B cell (primary cell): ENCODE measurements around the gene SLC13A1. TPM values are rescaled to one million over a fixed set of nuclear protein-coding genes. Genes with fewer than 3 reads are reported as not detected.

Experiments used
- ATAC-seq: fragments of 200-7000 bp; cut with Tn5 transposase; one replicate; pipeline ENCODE4 v1.10.0; 2021; ENCODE audit warnings: low read depth, mild to moderate bottlenecking, moderate number of reproducible peaks, moderate library complexity
- CTCF ChIA-PET: fragments of 350-600 bp; sonication (Branson Sonifier 250); formaldehyde crosslinking; loops from one replicate; lab custom pipeline; 2021; ENCODE audit warnings: antibody characterized with exemption, inconsistent platforms; lab: Charles Lee
- POLR2A ChIA-PET: fragments of 350-600 bp; sonication (Branson Sonifier 250); formaldehyde crosslinking; loops from one replicate; lab custom pipeline; 2021; ENCODE audit warnings: antibody characterized with exemption; lab: Charles Lee
- DNase-seq: peaks from one replicate; pipeline ENCODE4 v3.0.0; 2013
- H2AFZ ChIP-seq: 2 replicates; pipeline ENCODE4 v1.6.1; 2012; ENCODE audit warnings: mild to moderate bottlenecking, low read depth, low read length; ENCODE audit not compliant: insufficient read depth, poor library complexity, severe bottlenecking
- H3K27ac ChIP-seq, 2 donors: 1 replicate in 1 of 2; 2 replicates in 1 of 2; pipeline ENCODE4 v1.5.1; 2012 to 2013; ENCODE audit warnings: low read length in 2 of 2, mild to moderate bottlenecking in 2 of 2, moderate library complexity in 1 of 2
- H3K27me3 ChIP-seq, 4 experiments: fragments of 200-600 bp in 1 of 4; sonication (generic) in 1 of 4; replicated peaks in 1 of 4; 1 replicate in 2 of 4; 2 replicates in 2 of 4; pipeline versions ENCODE4 v1.6.1 to v1.7.0; 2013 to 2016; ENCODE audit warnings: low read length in 3 of 4, mild to moderate bottlenecking in 2 of 4, mixed read lengths in 1 of 4, moderate library complexity in 1 of 4; ENCODE audit not compliant: insufficient read depth in 4 of 4, control insufficient read depth in 3 of 4; ENCODE audit errors: control extremely low read depth in 1 of 4
- H3K36me3 ChIP-seq, 2 experiments: replicated peaks in 1 of 2; 1 replicate in 1 of 2; 2 replicates in 1 of 2; pipeline versions ENCODE4 v1.6.1 to v1.7.1; 2013; ENCODE audit warnings: low read length in 1 of 2; ENCODE audit not compliant: insufficient read depth in 2 of 2, control insufficient read depth in 1 of 2; ENCODE audit errors: control extremely low read depth in 1 of 2, extremely low read depth in 1 of 2
- H3K4me1 ChIP-seq, 2 donors: fragments of 200-600 bp in 1 of 2; sonication (generic) in 1 of 2; 1 replicate in 1 of 2; 2 replicates in 1 of 2; pipeline versions ENCODE4 v1.5.1 to v1.6.1; 2013 to 2017; ENCODE audit warnings: low read length in 2 of 2; ENCODE audit not compliant: control insufficient read depth in 2 of 2, insufficient read depth in 2 of 2
- H3K4me2 ChIP-seq: replicated peaks from 2 replicates; pipeline ENCODE3; 2012; ENCODE audit warnings: mild to moderate bottlenecking, low read depth, low read length; ENCODE audit not compliant: poor library complexity, severe bottlenecking
- H3K4me3 ChIP-seq, 5 experiments: fragments of 200-600 bp in 1 of 5; sonication (generic) in 1 of 5; 1 replicate in 3 of 5; 2 replicates in 2 of 5; pipeline versions ENCODE4 v1.5.1 to v1.7.0; 2011 to 2016; ENCODE audit warnings: low read length in 4 of 5, mild to moderate bottlenecking in 4 of 5, low read depth in 2 of 5, control low read depth in 1 of 5, moderate library complexity in 1 of 5; ENCODE audit not compliant: insufficient read depth in 1 of 5; ENCODE audit errors: control extremely low read depth in 1 of 5, extremely low read depth in 1 of 5
- H3K79me2 ChIP-seq: fragments of 200-600 bp; sonication (generic); one replicate; pipeline ENCODE4 v1.6.0; 2016; ENCODE audit warnings: low read length; ENCODE audit not compliant: control insufficient read depth, insufficient read depth
- H3K9ac ChIP-seq: fragments of 200-600 bp; sonication (generic); 2 replicates; pipeline ENCODE4 v1.6.1; 2017; ENCODE audit warnings: mild to moderate bottlenecking, low read length, moderate library complexity
- H3K9me3 ChIP-seq, 3 donors: one replicate each; pipeline versions ENCODE4 v1.6.1 to v1.7.1; 2013; ENCODE audit warnings: low read length in 2 of 3; ENCODE audit not compliant: control insufficient read depth in 2 of 3, insufficient read depth in 1 of 3; ENCODE audit errors: control extremely low read depth in 1 of 3
- H4K20me1 ChIP-seq: 2 replicates; pipeline ENCODE4 v1.6.0; 2012; ENCODE audit warnings: mild to moderate bottlenecking, low read length; ENCODE audit not compliant: insufficient read depth, control insufficient read depth, poor library complexity, severe bottlenecking
- H3K27ac Mint-ChIP-seq: one replicate; pipeline ENCODE4 v1.8.0; 2021; ENCODE audit warnings: mixed read lengths
- H3K27me3 Mint-ChIP-seq: one replicate; pipeline ENCODE4 v1.8.0; 2021; ENCODE audit warnings: mixed read lengths
- H3K4me1 Mint-ChIP-seq: one replicate; pipeline ENCODE4 v1.8.0; 2021; ENCODE audit warnings: mixed read lengths
- H3K4me3 Mint-ChIP-seq: one replicate; pipeline ENCODE4 v1.8.0; 2021; ENCODE audit warnings: mixed read lengths
- H3K9me3 Mint-ChIP-seq: one replicate; pipeline ENCODE4 v1.8.0; 2022; ENCODE audit warnings: mixed read lengths; ENCODE audit not compliant: insufficient read depth
- EZH2 ChIP-seq: IDR thresholded peaks from 2 replicates; pipeline ENCODE4 v1.6.1; 2012; ENCODE audit warnings: borderline replicate concordance, low read depth, mild to moderate bottlenecking, moderate library complexity, low read length; ENCODE audit not compliant: insufficient read depth, poor library complexity, severe bottlenecking
- WGBS: methylation state at CpG from one replicate; pipeline ENCODE4 v1.1.5; 2013; ENCODE audit warnings: missing lambda C conversion rate; ENCODE audit not compliant: insufficient coverage; 5-methylcytosine and 5-hydroxymethylcytosine counted together
- intact Hi-C: fragments of 100-400 bp; cut with micrococcal nuclease; formaldehyde crosslinking; loops from one replicate; pipeline ENCODE4 v1.10.0; 2022
- polyA plus RNA-seq: library from polyadenylated mRNA; depleted of rRNA; stranded (reverse); fragments of >200 nt; gene quantifications from 2 replicates; pipeline ENCODE4 v1.2.3, GENCODE V29; 2012
- total RNA-seq, 2 donors: library from RNA; stranded (reverse); fragments of 120-200 nt in 1 of 2; gene quantifications; 1 replicate in 1 of 2; 2 replicates in 1 of 2; pipeline versions ENCODE4 v1.2.3 to v1.2.4, GENCODE V29; 2013 to 2022
- TF ChIP-seq, protein P1 (sequence below): fragments of 200-600 bp; IDR thresholded peaks from one replicate; pipeline ENCODE4 v1.8.0; 2022; ENCODE audit warnings: antibody characterized with exemption, mild to moderate bottlenecking

The SLC13A1 gene
- total and polyA plus RNA-seq, 2 donors (not counting 1 experiment from before 2014, with no cell fraction given): not detected

DNA sequence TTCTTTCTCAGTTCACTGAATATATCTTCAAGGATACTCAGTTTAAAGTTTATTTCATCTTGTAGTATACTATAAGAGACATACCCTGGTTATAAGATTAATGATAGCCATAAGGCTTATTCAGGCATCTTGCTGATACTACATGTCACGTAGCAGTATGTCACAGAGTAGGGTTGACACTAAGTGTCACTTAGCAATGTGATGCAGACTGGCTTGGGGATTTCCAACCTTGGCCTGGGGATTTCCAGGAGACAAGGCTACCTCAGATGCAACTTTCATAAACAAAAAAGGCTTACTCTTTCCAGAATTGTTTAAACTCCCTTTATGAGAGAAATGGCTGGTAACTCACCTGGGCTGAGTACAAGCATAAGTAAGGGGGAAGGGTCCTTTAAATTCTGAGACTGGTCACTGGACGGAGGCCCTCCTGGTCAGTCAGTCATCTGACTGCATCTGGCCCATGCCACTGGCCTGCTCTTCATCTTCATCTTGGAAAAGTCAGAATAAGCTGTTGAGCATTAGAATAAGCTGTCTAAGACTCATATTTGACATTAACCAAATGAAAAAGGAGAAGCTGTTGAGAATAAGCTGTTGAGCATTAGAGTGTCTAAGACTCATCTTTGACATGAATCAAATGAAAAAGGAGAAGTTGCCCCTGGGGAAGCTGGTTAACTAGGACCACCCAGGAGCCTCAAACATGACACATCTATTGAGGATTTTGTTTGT is 9.5 kb downstream of the SLC13A1 start:
- H3K9me3 ChIP-seq: no peaks in the 10 kb centered on the region
- intact Hi-C loops: no loop called here
- H3K27me3 ChIP-seq: no peaks in the 10 kb centered on the region
- H3K4me3 ChIP-seq: no peak overlapping the region
- Mint-ChIP-seq H3K27me3 (no peaks in the 10 kb centered on the region), H3K4me1 (no peaks in the 10 kb centered on the region), H3K9me3 (peaks cover 2% of the 10 kb centered on the region), H3K27ac (no peak overlapping the region), H3K4me3 (no peak overlapping the region)
- DNase-seq: no peak
- no peak overlapping the region for H3K27ac ChIP-seq
- WGBS: 67% methylated on average over 1 of the region's 2 CpGs
- H3K9ac ChIP-seq: no peak overlapping the region
- no peak overlapping the region for H3K4me2 ChIP-seq
- H2AFZ ChIP-seq: no peak overlapping the region
- no peak for ATAC-seq
- ChIA-PET POLR2A (no interaction called here), CTCF (no interaction called here)
- H3K36me3 ChIP-seq: no peaks in the 10 kb centered on the region
- H3K4me1 ChIP-seq: no peaks in the 10 kb centered on the region
- H3K79me2 ChIP-seq: no peaks in the 10 kb centered on the region
- no peaks in the 10 kb centered on the region for H4K20me1 ChIP-seq
- TF ChIP-seq EZH2: no peak
- TF ChIP-seq, protein P1, sequence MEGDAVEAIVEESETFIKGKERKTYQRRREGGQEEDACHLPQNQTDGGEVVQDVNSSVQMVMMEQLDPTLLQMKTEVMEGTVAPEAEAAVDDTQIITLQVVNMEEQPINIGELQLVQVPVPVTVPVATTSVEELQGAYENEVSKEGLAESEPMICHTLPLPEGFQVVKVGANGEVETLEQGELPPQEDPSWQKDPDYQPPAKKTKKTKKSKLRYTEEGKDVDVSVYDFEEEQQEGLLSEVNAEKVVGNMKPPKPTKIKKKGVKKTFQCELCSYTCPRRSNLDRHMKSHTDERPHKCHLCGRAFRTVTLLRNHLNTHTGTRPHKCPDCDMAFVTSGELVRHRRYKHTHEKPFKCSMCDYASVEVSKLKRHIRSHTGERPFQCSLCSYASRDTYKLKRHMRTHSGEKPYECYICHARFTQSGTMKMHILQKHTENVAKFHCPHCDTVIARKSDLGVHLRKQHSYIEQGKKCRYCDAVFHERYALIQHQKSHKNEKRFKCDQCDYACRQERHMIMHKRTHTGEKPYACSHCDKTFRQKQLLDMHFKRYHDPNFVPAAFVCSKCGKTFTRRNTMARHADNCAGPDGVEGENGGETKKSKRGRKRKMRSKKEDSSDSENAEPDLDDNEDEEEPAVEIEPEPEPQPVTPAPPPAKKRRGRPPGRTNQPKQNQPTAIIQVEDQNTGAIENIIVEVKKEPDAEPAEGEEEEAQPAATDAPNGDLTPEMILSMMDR: no peak

DNA sequence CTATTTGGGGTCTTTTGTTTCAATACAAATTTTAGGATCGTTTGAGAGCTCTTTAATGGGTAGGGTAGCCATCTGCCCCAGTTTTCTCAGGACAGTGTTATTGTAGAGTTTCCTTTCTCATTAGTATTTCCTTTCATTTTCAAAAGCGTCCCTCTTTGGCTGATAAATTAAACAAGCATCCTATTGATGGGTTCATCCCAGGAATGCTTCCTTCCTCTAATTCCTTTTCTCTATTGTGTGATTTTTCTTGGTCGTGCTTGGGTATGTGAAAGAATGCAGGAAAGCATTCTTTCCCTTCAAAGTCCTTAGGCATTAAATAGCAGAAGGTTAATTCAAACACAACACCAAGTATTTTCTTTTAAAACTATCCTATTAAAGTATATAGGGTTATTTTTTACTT is 14.0 kb downstream of the SLC13A1 start:
- ATAC-seq: no peak
- H3K4me3 ChIP-seq: no peak overlapping the region
- Mint-ChIP-seq H3K27ac (no peak overlapping the region), H3K4me1 (no peaks in the 10 kb centered on the region), H3K9me3 (peaks cover 2% of the 10 kb centered on the region), H3K4me3 (no peak overlapping the region), H3K27me3 (no peaks in the 10 kb centered on the region)
- H3K9ac ChIP-seq: no peak overlapping the region
- no peaks in the 10 kb centered on the region for H3K27me3 ChIP-seq
- H3K4me2 ChIP-seq: no peak overlapping the region
- DNase-seq: no peak
- POLR2A ChIA-PET: no interaction called here
- H3K36me3 ChIP-seq: no peaks in the 10 kb centered on the region
- TF ChIP-seq, protein P1: no peak
- TF ChIP-seq EZH2: no peak
- no peaks in the 10 kb centered on the region for H4K20me1 ChIP-seq
- intact Hi-C loops: no loop called here
- CTCF ChIA-PET: no interaction called here
- H3K79me2 ChIP-seq: no peaks in the 10 kb centered on the region
- H3K27ac ChIP-seq: no peak overlapping the region
- no peaks in the 10 kb centered on the region for H3K9me3 ChIP-seq
- no peaks in the 10 kb centered on the region for H3K4me1 ChIP-seq
- H2AFZ ChIP-seq: no peak overlapping the region
- WGBS: no CpG with 5 or more reads among the region's 3 CpGs
